Stimulated activated CD4-positive, alpha-beta T cell treated with anti-CD3 and anti-CD28 coated beads, Interleukin-1b, Interleukin-23, amount 100 ng/mL, for 24 hours (primary cell): ENCODE measurements around the gene IFNA16.
"Not testable (repeated sequence)": the region's sequence is repeated elsewhere in the genome, so short reads cannot be mapped to it uniquely, and the experiment has no call there.

Source experiments
- DNase-seq, 4 experiments: peaks; one replicate each; pipeline ENCODE4 v3.0.0-alpha.2; 2020; ENCODE audit warnings: low read depth in 4 of 4, low spot score in 1 of 4

IFNA16 gene

DNA sequence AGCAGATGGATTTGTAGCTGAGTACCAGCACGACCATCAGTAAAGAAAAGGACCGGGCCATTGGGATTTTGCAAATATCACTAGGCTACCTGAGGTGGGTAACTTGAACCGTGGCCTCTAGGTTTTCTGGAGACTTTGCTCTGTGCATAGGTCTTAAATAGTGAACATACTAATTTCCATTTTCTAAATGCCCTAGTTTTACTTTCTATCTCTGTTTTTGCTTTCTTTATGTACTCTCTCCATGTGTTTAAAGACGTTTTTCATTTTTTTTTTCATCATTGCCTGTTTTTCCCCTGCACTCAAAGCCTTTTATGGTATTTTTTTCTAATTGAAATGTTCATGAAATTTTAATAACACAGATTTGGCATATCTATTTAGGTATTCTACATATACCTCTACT is 15.0 kb downstream of the IFNA16 start, which contains the start of gene IFNA7:
Gene IFNA7, minus strand, starts transcription at position 101 of the 400 bp plus-strand sequence. Its CDS starts 40 bp downstream, at position 61.
- DNase-seq, result not testable (repeated sequence)

DNA sequence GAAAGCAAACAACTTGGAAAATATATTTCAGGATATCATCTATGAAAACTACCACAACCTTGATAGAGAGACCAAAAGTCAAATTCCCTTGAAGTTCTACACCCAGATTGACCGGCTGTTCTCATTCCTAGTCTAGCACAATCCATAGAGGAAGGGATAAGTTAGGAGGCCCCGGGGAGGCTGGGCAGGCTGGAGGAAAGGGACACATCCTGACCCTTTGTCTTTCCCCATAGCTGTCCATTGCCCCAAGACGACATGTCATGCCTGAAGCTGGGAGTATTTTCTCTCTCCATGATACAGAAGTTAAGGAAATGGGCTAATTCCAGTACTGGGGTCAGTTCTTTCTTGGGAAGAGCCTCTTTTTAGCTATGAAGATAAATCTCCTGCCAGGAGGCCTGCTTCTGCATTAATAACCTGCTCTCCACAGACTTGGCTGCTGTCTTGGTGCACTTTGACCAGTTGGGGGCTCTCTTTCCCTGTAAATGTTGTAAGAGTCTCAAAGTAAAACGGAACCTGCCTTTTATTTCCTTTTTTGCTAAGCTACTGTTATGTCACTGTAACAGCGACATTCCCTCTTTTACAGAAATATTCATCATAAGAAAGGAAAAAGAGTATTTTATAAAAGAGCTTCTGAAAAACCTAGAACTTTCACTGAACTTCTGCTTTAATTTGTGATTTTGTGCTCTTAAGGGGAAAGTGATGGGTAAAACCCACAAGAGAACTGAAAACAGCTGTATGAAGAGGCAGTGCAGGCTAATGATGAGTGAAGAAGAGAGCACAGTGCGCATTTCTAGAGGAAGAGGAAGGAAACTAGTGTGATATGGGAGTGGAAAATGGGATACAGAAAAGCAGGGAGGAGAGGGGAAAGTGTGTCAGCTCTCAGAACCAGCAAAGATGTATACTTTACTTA is 22.0 kb downstream of the IFNA16 start:
- peak in 2 of 4 experiments; percentile 7 to 13 for DNase-seq

DNA sequence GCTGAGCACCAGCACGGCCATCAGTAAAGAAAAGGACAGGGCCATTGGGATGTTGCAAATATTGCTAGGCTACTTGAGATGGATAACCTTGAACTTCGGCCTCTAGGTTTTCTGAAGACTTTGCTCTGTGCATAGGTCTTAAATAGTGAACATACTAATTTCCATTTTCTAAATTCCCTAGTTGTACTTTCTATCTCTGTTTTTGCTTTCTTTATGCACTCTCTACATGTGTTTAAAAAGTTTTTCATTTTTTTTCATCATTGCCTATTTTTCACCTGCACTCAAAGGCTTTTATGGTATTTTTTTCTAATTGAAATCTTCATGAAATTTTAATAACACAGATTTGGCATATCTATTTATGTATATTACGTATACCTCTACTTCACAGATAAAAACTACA is 29.6 kb downstream of the IFNA16 start, which contains the start of gene IFNA4:
Gene IFNA4, minus strand, starts transcription at position 101 of the 400 bp plus-strand sequence. Its CDS starts 56 bp downstream, at position 45.
- not testable (repeated sequence) for DNase-seq

DNA sequence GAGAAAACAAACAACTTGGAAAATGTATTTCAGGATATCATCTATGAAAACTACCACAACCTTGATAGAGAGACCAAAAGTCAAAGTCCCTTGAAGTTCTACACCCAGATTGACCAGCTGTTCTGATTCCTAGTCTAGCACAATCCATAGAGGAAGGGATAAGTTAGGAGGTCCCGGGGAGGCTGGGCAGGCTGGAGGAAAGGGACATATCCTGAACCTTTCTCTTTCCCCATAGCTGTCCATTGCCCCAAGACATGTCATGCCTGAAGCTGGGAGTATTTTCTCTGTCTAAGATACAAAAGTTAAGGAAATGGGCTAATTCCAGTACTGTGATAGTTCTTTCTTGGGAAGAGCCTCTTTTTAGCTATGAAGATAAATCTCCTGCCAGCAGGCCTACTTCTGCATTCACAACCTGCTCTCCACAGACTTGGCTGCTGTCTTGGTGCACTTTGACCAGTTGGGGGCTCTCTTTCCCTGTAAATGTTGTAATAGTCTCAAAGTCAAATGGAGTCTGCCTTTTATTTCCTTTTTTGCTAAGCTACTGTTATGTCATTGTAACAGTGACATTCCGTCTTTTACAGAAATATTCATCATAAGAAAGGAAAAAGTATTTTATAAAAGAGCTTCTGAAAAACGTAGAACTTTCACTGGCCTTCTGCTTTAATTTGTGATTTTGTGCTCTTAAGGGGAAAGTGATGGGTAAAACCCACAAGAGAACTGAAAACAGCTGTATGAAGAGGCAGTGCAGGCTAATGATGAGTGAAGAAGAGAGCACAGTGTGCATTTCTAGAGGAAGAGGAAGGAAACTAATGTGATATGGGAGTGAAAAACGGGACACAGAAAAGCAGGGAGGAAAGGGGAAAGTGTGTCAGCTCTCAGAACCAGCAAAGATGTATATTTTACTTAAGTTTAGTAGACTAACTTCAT is 34.0 kb downstream of the IFNA16 start:
- DNase-seq, result not testable (repeated sequence)

DNA sequence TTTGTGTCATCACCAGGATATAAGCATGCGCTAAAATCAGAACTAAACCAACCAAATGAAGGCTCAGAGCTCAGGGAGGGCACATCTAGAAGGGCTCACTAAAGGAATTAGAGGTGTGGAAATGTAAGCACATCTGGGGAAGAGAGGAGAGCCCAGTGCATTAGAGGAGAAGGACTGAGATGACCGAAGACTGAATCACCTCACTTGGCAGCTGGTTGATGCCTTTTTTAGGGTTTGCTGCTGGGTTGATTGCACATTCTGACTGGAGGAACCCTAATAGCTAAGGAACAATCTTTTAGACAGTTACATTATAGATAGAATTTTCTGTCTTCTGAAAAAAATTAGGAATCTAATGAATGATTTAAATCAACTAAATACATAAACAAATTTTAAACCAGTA is 42.4 kb downstream of the IFNA16 start:
- DNase-seq, result no peak

- no peak for DNase-seq
Observed at GRCh38 chr9:21172156-21172555, 45.0 kb downstream of the IFNA16 start.

- DNase-seq, result no peak
Observed at GRCh38 chr9:21171351-21171750, 45.8 kb downstream of the IFNA16 start.

GRCh38 chr9:21166560-21166959 is 50.6 kb downstream of the IFNA16 start, which contains the start of gene IFNA21:
Gene IFNA21, minus strand, starts transcription at chr9:21166660. Its CDS starts 48 bp downstream, at chr9:21166612.
- not testable (repeated sequence) for DNase-seq
